ENCODE measurements around the gene B3GNT9.

- no peak for TF ChIP-seq CTCF (conservative IDR thresholded peaks at IDR 0.05)
- TF ChIP-seq EZH2 (IDR thresholded peaks at IDR 0.05; ENCODE audit: low read depth): no peak
Measured at GRCh38 chr16:67164599-67165061, 13.8 kb upstream of the B3GNT9 start, which contains the start of gene HSF4.
